NCI-H2196 (cell line): ENCODE data around the gene NOP56.
A peak's percentile ranks its signal among the peaks of the same experiment; 100 is the strongest.

ENCODE experiments used
- DNase-seq: peaks from one replicate; lab custom pipeline; 2025; ENCODE audit not compliant: unreplicated experiment; lab: John Stamatoyannopoulos, UW

Gene NOP56

GRCh38 chr20:2640899-2641298 is 11.5 kb upstream of the NOP56 start:
- no peak for DNase-seq

GRCh38 chr20:2643708-2644107 is 8.7 kb upstream of the NOP56 start:
- DNase-seq, result no peak

GRCh38 chr20:2652724-2653555 is 508 bp downstream of the NOP56 start:
- DNase-seq, result peak; percentile 50

GRCh38 chr20:2653556-2654383 is 1.3 kb downstream of the NOP56 start:
- DNase-seq, result no peak

- no peak for DNase-seq
Observed at GRCh38 chr20:2654384-2654822, 2.0 kb downstream of the NOP56 start.

- no peak for DNase-seq
Observed at GRCh38 chr20:2654831-2655230, 2.4 kb downstream of the NOP56 start.

GRCh38 chr20:2655331-2656116 is 3.1 kb downstream of the NOP56 start:
- no peak for DNase-seq

- DNase-seq, result no peak
Observed at GRCh38 chr20:2656471-2657117, 4.2 kb downstream of the NOP56 start.

GRCh38 chr20:2657241-2657640 is 4.8 kb downstream of the NOP56 start:
- no peak for DNase-seq

- DNase-seq, result no peak
Observed at GRCh38 chr20:2657674-2658073, 5.2 kb downstream of the NOP56 start.

GRCh38 chr20:2658414-2659354 is 6.3 kb downstream of the NOP56 start:
- DNase-seq, result no peak

GRCh38 chr20:2659547-2659946 is 7.1 kb downstream of the NOP56 start:
- no peak for DNase-seq

- DNase-seq, result no peak
Observed at GRCh38 chr20:2663364-2663886, 11.0 kb downstream of the NOP56 start.

- DNase-seq, result peak; percentile 93
Observed at GRCh38 chr20:2663887-2664719, 11.7 kb downstream of the NOP56 start, which contains the start of gene IDH3B. IDH3B (minus strand) TSS chr20:2664216; CDS start chr20:2664188, 28 bp downstream.

- DNase-seq, result no peak
Observed at GRCh38 chr20:2671977-2672376, 19.5 kb downstream of the NOP56 start.

GRCh38 chr20:2672446-2672845 is 20.0 kb downstream of the NOP56 start:
- no peak for DNase-seq

- DNase-seq, result no peak
Observed at GRCh38 chr20:2673453-2673852, 21.0 kb downstream of the NOP56 start.

GRCh38 chr20:2680046-2680445 is 27.6 kb downstream of the NOP56 start:
- DNase-seq, result no peak
